EH (cell line): Measurements from ENCODE around the gene ZNF786.
"Not testable (repeated sequence)": the region's sequence is repeated elsewhere in the genome, so short reads cannot be mapped to it uniquely, and the experiment has no call there.

ENCODE experiments used
- DNase-seq: peaks from one replicate; pipeline ENCODE4 v3.0.0-alpha.2; 2015; ENCODE audit warnings: low read depth

Gene ZNF786

GRCh38 chr7:149090397-149091195 lies at the start of gene ZNF786:
Gene ZNF786 (minus strand): TSS chr7:149090718. CDS start chr7:149090640, 78 bp downstream.
- DNase-seq = peak; percentile 89

GRCh38 chr7:149136118-149136517 lies 45.6 kb upstream of the ZNF786 start:
- DNase-seq = no peak

- DNase-seq = no peak
These were observed 42.7 kb upstream of the ZNF786 start for GRCh38 chr7:149133028-149133710.

- DNase-seq = no peak
These were observed 40.2 kb upstream of the ZNF786 start for GRCh38 chr7:149130572-149131198.

- DNase-seq = peak; percentile 55
These were observed 36.2 kb upstream of the ZNF786 start for GRCh38 chr7:149126662-149127266.

GRCh38 chr7:149125863-149126661 lies 35.5 kb upstream of the ZNF786 start, which contains the start of gene ZNF425:
Gene ZNF425 (minus strand): TSS chr7:149126324. CDS start chr7:149126213, 111 bp downstream.
- peak; percentile 93 for DNase-seq

- peak; percentile 25 for DNase-seq
These were observed 34.8 kb upstream of the ZNF786 start for GRCh38 chr7:149125189-149125862.

GRCh38 chr7:149109969-149110368 lies 19.5 kb upstream of the ZNF786 start:
- DNase-seq = no peak

GRCh38 chr7:149104749-149105148 lies 14.2 kb upstream of the ZNF786 start:
- no peak for DNase-seq

GRCh38 chr7:149104214-149104613 lies 13.7 kb upstream of the ZNF786 start:
- DNase-seq = no peak

- DNase-seq = no peak
These were observed 12.9 kb upstream of the ZNF786 start for GRCh38 chr7:149103424-149103823.

- DNase-seq = no peak
These were observed 12.1 kb upstream of the ZNF786 start for GRCh38 chr7:149102666-149103065.

GRCh38 chr7:149100821-149101220 lies 10.3 kb upstream of the ZNF786 start:
- DNase-seq = no peak

- no peak for DNase-seq
These were observed 8.5 kb upstream of the ZNF786 start for GRCh38 chr7:149099058-149099457.

- peak; percentile 21 for DNase-seq
These were observed 6.6 kb upstream of the ZNF786 start for GRCh38 chr7:149097088-149097487.

GRCh38 chr7:149093228-149093627 lies 2.7 kb upstream of the ZNF786 start:
- DNase-seq = no peak

- not testable (repeated sequence) for DNase-seq
These were observed 1.7 kb upstream of the ZNF786 start for GRCh38 chr7:149092244-149092643.

GRCh38 chr7:149087376-149087775 lies 3.1 kb downstream of the ZNF786 start:
- DNase-seq = no peak

- DNase-seq = no peak
These were observed 4.7 kb downstream of the ZNF786 start for GRCh38 chr7:149085866-149086265.

- no peak for DNase-seq
These were observed 6.1 kb downstream of the ZNF786 start for GRCh38 chr7:149084407-149084806.

GRCh38 chr7:149081914-149082313 lies 8.6 kb downstream of the ZNF786 start:
- no peak for DNase-seq
